Osteoblast (primary cell): ENCODE results near the gene ARMH1. TPM values are rescaled to one million over a fixed set of nuclear protein-coding genes. Genes with fewer than 3 reads are reported as not detected.

Experiments used
- DNase-seq: peaks from one replicate; pipeline ENCODE4 v3.0.0; 2011; ENCODE audit warnings: low spot score, mixed read lengths; ENCODE audit not compliant: insufficient read length; ENCODE audit errors: missing footprints
- H2AFZ ChIP-seq: 2 replicates; pipeline ENCODE4 v1.6.0; 2011; ENCODE audit warnings: mild to moderate bottlenecking, low read length
- H3K27ac ChIP-seq: 2 replicates; pipeline ENCODE4 v1.5.1; 2011; ENCODE audit warnings: mild to moderate bottlenecking, low read depth, low read length, moderate library complexity
- H3K27me3 ChIP-seq: 2 replicates; pipeline ENCODE4 v1.6.0; 2012; ENCODE audit warnings: mild to moderate bottlenecking, control low read depth, inconsistent platforms, low read length, moderate library complexity; ENCODE audit not compliant: insufficient read depth
- H3K36me3 ChIP-seq: 2 replicates; pipeline ENCODE4 v1.5.1; 2011; ENCODE audit warnings: mild to moderate bottlenecking, low read length, control low read depth, moderate library complexity; ENCODE audit not compliant: insufficient read depth
- H3K4me1 ChIP-seq: 2 replicates; pipeline ENCODE4 v1.5.1; 2011; ENCODE audit warnings: mild to moderate bottlenecking, low read length, control low read depth, moderate library complexity; ENCODE audit not compliant: insufficient read depth
- H3K4me2 ChIP-seq: 2 replicates; pipeline ENCODE4 v1.6.0; 2011; ENCODE audit warnings: mild to moderate bottlenecking, low read length; ENCODE audit not compliant: insufficient read depth
- H3K4me3 ChIP-seq: fragments of 200-600 bp; sonication (generic); 3 replicates; pipeline ENCODE4 v1.5.1; 2012; ENCODE audit warnings: mild to moderate bottlenecking, low read length, inconsistent platforms; ENCODE audit not compliant: insufficient read depth
- H3K79me2 ChIP-seq: 2 replicates; pipeline ENCODE4 v1.6.0; 2012; ENCODE audit warnings: mild to moderate bottlenecking, low read length, control low read depth, inconsistent platforms; ENCODE audit not compliant: insufficient read depth
- H3K9me3 ChIP-seq: 2 replicates; pipeline ENCODE4 v1.5.1; 2011; ENCODE audit warnings: low read depth, low read length, control low read depth
- H4K20me1 ChIP-seq: 2 replicates; pipeline ENCODE4 v1.6.0; 2012; ENCODE audit warnings: mild to moderate bottlenecking, low read length, control low read depth; ENCODE audit not compliant: insufficient read depth
- CTCF ChIP-seq: IDR thresholded peaks from 2 replicates; pipeline ENCODE4 v1.5.1; 2011; ENCODE audit warnings: mild to moderate bottlenecking, low read depth, low read length, moderate library complexity; ENCODE audit errors: extremely low read depth
- total RNA-seq: library from RNA; depleted of rRNA; stranded (reverse); fragments of >200 nt; gene quantifications from 2 replicates; pipeline ENCODE4 v1.2.3, GENCODE V29; 2012

Gene ARMH1
- total RNA-seq, 1 donor, result 4.3 TPM

GRCh38 chr1:44740179-44740617 lies 65.7 kb downstream of the ARMH1 start:
- TF ChIP-seq CTCF, result no peak
- H4K20me1 ChIP-seq, result no peaks in the 10 kb centered on the region
- peak overlapping the region; percentile 88 for H2AFZ ChIP-seq
- no peaks in the 10 kb centered on the region for H3K27me3 ChIP-seq
- H3K9me3 ChIP-seq, result no peaks in the 10 kb centered on the region
- peaks cover 10% of the 10 kb centered on the region for H3K36me3 ChIP-seq
- peak overlapping the region; percentile 98 for H3K4me2 ChIP-seq
- H3K79me2 ChIP-seq, result peaks cover 46% of the 10 kb centered on the region
- peaks cover 23% of the 10 kb centered on the region for H3K4me1 ChIP-seq
- peak overlapping the region; percentile 87 for H3K27ac ChIP-seq
- peak overlapping the region; percentile 82 for H3K4me3 ChIP-seq
- DNase-seq, result no peak

GRCh38 chr1:44743211-44743610 lies 68.7 kb downstream of the ARMH1 start:
- peaks cover 23% of the 10 kb centered on the region for H3K4me1 ChIP-seq
- peak overlapping the region; percentile 25 for H3K27ac ChIP-seq
- TF ChIP-seq CTCF, result no peak
- no peak for DNase-seq
- H3K36me3 ChIP-seq, result peaks cover 27% of the 10 kb centered on the region
- peak overlapping the region; percentile 43 for H3K4me2 ChIP-seq
- no peaks in the 10 kb centered on the region for H3K9me3 ChIP-seq
- H4K20me1 ChIP-seq, result no peaks in the 10 kb centered on the region
- peak overlapping the region; percentile 95 for H2AFZ ChIP-seq
- peaks cover 59% of the 10 kb centered on the region for H3K79me2 ChIP-seq
- H3K27me3 ChIP-seq, result no peaks in the 10 kb centered on the region
- no peak overlapping the region for H3K4me3 ChIP-seq

DNA sequence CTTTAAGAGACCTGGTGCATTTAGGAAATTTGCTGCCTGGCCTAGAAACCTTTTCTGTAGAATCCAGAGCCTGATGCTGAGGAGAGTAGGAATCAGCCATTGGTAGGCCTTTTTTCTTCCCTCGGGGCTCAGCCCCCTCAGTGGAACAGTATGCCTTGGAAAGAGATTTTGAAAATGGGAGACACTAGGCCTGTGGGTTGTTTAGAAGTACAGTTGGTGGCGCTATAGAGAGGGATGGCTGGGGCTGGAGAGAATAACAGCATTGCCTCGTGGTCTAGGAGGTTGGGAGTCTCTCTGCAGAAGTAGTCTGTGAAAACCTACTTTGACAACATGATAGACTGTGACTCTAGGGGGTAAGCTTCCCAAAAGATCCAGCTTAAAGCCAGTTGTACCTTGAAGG lies 73.4 kb downstream of the ARMH1 start:
- Histone ChIP-seq H3K36me3 (peaks cover 44% of the 10 kb centered on the region), H3K4me2 (no peak overlapping the region), H4K20me1 (no peaks in the 10 kb centered on the region), H3K27me3 (no peaks in the 10 kb centered on the region), H3K79me2 (peaks cover 35% of the 10 kb centered on the region), H3K4me3 (no peak overlapping the region), H3K27ac (no peak overlapping the region), H2AFZ (no peak overlapping the region), H3K9me3 (no peaks in the 10 kb centered on the region), H3K4me1 (peaks cover 6% of the 10 kb centered on the region)
- TF ChIP-seq CTCF, result peak; percentile 7
- DNase-seq, result no peak

DNA sequence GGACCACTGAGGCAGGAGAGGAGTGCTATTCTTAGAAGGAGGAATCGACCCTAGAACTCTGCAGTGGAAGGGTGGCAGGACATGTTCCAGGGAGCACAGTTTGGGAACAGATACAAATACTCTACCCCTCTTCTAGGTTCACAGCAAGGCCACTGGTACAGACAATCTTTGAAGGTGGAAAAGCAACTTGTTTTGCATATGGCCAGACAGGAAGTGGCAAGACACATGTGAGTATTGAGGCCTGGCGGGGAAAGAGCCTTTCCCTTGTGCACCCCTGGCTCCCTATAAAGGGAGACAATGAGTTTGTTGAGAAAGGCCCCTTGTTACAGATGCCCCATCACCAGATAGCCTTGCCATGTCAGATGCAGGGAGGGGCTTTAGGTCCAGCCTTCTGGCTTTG lies 82.9 kb downstream of the ARMH1 start:
- no peak for DNase-seq
- no peaks in the 10 kb centered on the region for H4K20me1 ChIP-seq
- no peak overlapping the region for H3K27ac ChIP-seq
- peaks cover 78% of the 10 kb centered on the region for H3K36me3 ChIP-seq
- no peak overlapping the region for H2AFZ ChIP-seq
- no peaks in the 10 kb centered on the region for H3K4me1 ChIP-seq
- no peaks in the 10 kb centered on the region for H3K79me2 ChIP-seq
- H3K4me3 ChIP-seq, result no peak overlapping the region
- no peaks in the 10 kb centered on the region for H3K27me3 ChIP-seq
- no peak for TF ChIP-seq CTCF
- no peak overlapping the region for H3K4me2 ChIP-seq
- no peaks in the 10 kb centered on the region for H3K9me3 ChIP-seq
